HG03135 (cell line): Measurements from ENCODE around the gene DIP2B.

Experiments
- ATAC-seq: cut with Tn5 transposase; IDR thresholded peaks from one replicate; pipeline ENCODE4 v1.9.1; 2021; ENCODE audit warnings: mild to moderate bottlenecking, moderate library complexity; ENCODE audit not compliant: unreplicated experiment

The DIP2B gene

GRCh38 chr12:50628394-50628793 is 123.6 kb downstream of the DIP2B start:
- no peak for ATAC-seq

- ATAC-seq: no peak
Observed at GRCh38 chr12:50633955-50634354, 129.2 kb downstream of the DIP2B start.

DNA sequence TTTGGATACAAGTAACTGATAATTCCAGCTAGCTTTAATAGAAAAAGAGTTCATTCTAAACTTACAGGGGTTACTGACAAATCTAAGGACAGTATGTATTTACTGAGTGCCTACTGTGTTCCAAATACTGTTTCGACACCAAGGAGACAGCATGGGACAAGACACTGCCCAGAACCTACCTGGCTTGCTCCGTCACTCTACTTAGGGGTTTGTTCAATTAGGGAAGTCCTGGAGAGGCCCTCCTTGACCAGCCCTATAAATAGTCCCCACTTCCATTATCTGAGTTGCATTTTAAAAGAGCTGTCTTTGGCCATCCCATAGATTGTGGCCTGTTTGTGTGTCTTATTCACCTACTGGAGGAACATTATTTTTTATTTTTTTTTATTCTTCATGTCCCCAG is 129.6 kb downstream of the DIP2B start:
- no peak for ATAC-seq

DNA sequence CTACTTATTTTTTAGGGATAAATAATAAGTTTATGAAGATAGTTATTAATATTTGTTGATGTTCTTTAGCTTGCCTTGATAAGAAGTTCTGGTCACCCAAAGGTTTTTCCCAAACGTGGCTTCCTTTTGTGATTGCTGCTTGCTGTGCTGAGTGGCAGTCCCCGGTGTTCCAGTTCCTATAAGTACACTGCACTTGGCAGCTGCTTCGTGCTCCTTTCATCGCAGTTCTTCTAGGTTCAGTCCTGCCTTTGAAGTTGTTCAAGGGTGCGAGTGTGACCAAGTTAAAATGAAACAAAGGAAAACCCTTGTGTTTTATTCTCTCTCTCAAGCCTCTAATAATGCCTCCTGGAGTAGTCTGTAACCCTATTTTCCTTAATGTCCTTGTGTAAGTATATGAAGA is 130.6 kb downstream of the DIP2B start:
- no peak for ATAC-seq

- no peak for ATAC-seq
Observed at GRCh38 chr12:50635857-50636256, 131.1 kb downstream of the DIP2B start.

- no peak for ATAC-seq
Observed at GRCh38 chr12:50636505-50636904, 131.7 kb downstream of the DIP2B start.

GRCh38 chr12:50637870-50638481 is 133.2 kb downstream of the DIP2B start:
- ATAC-seq: no peak

- ATAC-seq: no peak
Observed at GRCh38 chr12:50638482-50638880, 133.7 kb downstream of the DIP2B start.

GRCh38 chr12:50639721-50640120 is 134.9 kb downstream of the DIP2B start:
- no peak for ATAC-seq

GRCh38 chr12:50640321-50640939 is 135.6 kb downstream of the DIP2B start:
- ATAC-seq: no peak

DNA sequence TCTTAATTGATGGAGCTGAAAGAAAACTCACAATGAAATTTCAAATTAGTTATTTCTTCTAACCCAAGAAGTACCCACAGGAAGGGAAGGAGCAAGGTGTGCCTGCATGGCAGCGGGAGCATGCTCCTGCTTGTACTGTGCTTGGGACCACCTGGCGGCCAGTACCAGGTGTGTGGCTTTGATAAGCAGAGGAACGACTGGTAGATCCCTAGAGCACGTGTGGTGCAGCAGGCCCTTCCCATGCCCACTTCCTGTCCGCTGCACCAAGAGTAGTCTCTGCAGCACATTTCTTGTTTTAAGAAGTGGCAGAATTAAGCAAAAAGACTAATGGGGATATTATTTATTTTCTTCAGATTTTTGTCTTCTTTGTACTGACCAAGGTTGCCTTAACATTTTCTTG is 136.8 kb downstream of the DIP2B start:
- ATAC-seq: no peak

GRCh38 chr12:50642035-50642451 is 137.3 kb downstream of the DIP2B start:
- no peak for ATAC-seq

DNA sequence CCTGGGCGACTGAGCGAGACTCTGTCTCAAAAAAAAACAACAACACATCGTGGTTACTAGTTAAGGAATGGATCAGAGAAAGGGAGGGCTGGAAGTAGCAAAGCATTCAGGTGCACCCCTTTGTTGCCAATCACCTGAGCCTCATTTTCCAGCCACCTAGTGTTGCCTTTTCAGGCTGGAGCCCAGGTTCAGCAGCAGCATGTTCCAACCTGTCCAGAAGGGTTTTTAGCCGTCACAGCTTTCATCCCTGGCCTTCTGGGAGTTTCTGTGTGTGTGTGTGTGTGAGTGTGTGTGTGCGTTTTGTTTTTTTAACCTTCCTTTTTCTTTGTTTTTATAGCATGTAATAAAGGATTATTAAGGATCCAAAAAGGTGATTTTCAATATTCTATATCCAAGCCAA is 138.0 kb downstream of the DIP2B start:
- no peak for ATAC-seq

- ATAC-seq: no peak
Observed at GRCh38 chr12:50647031-50647430, 142.2 kb downstream of the DIP2B start.

- no peak for ATAC-seq
Observed at GRCh38 chr12:50647479-50647878, 142.7 kb downstream of the DIP2B start.

- no peak for ATAC-seq
Observed at GRCh38 chr12:50650285-50650684, 145.5 kb downstream of the DIP2B start.

DNA sequence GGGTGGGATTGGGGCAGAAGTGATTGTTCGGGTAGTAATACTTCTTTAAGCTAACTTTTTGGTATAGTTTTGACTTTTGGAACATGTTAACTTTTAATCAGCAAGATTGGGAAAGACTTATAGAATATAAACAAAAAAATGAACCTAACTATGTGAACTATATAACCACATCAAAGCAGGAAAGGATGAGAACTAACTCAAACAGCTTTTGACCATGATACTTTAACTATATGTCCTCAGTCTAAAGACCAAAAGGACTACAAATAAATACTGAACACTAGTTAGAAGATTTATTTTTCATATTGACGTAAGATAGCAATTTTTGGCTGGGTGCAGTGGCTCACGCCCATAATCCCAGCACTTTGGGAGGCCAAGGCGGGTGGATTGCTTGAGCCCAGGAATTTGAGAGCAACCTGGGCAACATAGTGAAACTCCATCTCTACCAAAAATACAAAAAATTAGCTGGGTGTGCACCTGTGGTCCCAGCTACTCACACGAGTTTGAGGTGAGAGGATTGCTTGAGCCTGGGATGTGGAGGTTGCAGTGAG is 150.7 kb downstream of the DIP2B start:
- no peak for ATAC-seq

- ATAC-seq: no peak
Observed at GRCh38 chr12:50659260-50659659, 154.5 kb downstream of the DIP2B start.

- ATAC-seq: no peak
Observed at GRCh38 chr12:50659690-50660424, 155.1 kb downstream of the DIP2B start.

- no peak for ATAC-seq
Observed at GRCh38 chr12:50660425-50660822, 155.6 kb downstream of the DIP2B start.

DNA sequence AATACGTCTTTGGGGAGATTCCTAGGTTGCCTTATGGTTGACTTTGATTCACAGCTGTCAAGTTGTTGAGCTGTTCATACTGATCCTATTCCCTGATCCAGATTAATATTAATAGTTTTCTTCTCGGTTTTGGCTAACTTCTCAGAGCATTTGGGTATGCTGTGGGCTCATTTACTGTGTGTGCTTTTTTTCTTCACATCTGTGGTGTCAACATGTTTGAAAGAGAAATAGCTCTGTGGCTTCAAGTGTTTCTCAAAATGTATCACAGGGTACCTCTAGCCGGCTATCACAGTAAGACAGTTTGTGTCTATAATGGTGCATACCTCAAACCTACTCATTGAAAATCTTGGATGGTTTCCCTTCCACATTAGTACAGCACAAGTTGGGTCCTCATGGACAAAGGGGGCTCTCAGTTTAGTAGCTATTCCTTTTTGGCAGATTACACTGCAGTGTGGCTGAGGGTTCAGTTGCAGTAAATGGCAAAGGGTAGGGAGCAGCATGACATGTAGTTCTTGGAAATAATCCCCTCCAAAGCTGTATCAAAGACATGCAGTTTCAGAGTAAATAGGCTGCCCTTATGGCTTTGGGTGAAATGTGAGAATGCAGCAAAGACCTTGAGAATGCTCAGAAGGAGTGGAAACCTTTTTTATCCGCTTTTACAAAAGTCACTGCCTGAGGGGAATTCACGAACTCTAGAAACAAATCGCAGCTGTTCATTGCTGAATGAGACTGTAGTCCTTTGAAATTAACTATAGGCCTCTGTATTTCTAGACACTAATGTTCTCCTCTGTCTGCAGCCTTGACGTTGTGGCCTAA is 156.7 kb downstream of the DIP2B start:
- no peak for ATAC-seq
